Measurements from ENCODE around the gene TBC1D2B. TPM values are rescaled to one million over a fixed set of nuclear protein-coding genes. Genes with fewer than 3 reads are reported as not detected.

TBC1D2B gene
- total and polyA plus RNA-seq, 2 donors (not counting 3 experiments of a cell fraction or from before 2014, with no cell fraction given): 30.8 to 46.1 TPM

DNA sequence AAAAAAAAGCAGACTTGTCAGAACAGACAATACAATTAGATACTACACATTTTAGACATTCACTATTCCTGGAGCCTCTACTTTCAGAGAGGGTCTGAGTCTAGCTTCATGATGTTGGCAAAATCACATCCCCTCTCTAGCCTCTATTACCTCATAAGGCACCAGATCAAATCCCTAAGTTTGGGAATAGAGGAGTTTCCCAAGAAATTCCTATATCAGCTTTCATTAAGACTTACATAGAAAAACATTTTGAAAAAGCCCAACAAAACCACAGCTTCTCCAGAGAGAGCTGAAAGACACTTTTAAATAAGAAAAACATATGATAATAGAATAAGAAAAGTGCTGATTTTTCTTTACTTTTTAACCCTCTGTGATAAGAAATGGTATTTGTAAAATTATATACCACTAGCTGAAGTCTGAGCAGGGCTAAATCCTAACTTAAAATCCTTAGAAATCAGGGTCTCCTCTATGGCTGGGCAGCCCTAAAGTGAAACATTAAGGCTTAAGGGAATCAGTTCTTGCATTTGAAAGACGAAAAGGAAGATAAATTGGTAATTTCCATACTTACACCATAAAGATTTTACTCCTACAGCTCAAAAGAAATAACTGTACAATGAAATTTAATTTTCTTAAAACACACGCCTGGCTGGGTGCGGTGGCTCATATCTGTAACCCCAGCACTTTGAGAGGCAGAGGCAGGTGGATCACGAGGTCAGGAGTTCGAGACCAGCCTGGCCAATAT, 4.3 kb downstream of the TBC1D2B start:
- dilution Hi-C loops (cut with MboI; ENCODE audit: extremely low pct_ligation_motif_present, low sequenced_read_pairs) (no loop called here), intact Hi-C loops (cut with micrococcal nuclease) (no loop called here)
- Histone ChIP-seq H3K9me3 (replicated peaks; ENCODE audit: control insufficient read depth, insufficient read depth, low read length) (no peaks in the 10 kb centered on the region), H3K27me3 (ENCODE audit: control insufficient read depth in 2 of 2, insufficient read depth in 2 of 2, low read length in 2 of 2) (no peaks in the 10 kb centered on the region), H3K36me3 (ENCODE audit: control insufficient read depth in 2 of 2, extremely low read depth in 1 of 2, insufficient read depth in 2 of 2, low read length in 2 of 2) (no peaks in the 10 kb centered on the region), H3K9me1 (replicated peaks; ENCODE audit: control insufficient read depth, extremely low read depth, insufficient read depth, low read length) (no peaks in the 10 kb centered on the region), H3K27ac (ENCODE audit: insufficient read depth, low read depth, low read length) (no peak overlapping the region), H3K4me3 (replicated peaks in 1 of 3; ENCODE audit: insufficient read depth in 1 of 3, low read depth in 1 of 3, low read length in 3 of 3) (no peak overlapping the region), H4K20me1 (replicated peaks; ENCODE audit: control insufficient read depth, extremely low read depth, insufficient read depth, low read length) (no peaks in the 10 kb centered on the region), H3K9ac (replicated peaks; ENCODE audit: extremely low read depth, insufficient read depth, low read length) (no peak overlapping the region), H3K4me1 (ENCODE audit: control insufficient read depth, extremely low read depth, insufficient read depth, low read length) (peaks cover 45% of the 10 kb centered on the region), H3K79me2 (ENCODE audit: control insufficient read depth, insufficient read depth, low read length) (peaks cover 78% of the 10 kb centered on the region), H3K4me2 (ENCODE audit: insufficient read depth, low read length) (no peak overlapping the region), H2AFZ (ENCODE audit: low read depth, low read length) (no peak overlapping the region)
- POLR2A ChIA-PET: no interaction called here
- FAIRE-seq: peak; percentile 49
- TF ChIP-seq, protein P1, sequence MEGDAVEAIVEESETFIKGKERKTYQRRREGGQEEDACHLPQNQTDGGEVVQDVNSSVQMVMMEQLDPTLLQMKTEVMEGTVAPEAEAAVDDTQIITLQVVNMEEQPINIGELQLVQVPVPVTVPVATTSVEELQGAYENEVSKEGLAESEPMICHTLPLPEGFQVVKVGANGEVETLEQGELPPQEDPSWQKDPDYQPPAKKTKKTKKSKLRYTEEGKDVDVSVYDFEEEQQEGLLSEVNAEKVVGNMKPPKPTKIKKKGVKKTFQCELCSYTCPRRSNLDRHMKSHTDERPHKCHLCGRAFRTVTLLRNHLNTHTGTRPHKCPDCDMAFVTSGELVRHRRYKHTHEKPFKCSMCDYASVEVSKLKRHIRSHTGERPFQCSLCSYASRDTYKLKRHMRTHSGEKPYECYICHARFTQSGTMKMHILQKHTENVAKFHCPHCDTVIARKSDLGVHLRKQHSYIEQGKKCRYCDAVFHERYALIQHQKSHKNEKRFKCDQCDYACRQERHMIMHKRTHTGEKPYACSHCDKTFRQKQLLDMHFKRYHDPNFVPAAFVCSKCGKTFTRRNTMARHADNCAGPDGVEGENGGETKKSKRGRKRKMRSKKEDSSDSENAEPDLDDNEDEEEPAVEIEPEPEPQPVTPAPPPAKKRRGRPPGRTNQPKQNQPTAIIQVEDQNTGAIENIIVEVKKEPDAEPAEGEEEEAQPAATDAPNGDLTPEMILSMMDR (IDR thresholded peaks at IDR 0.05; ENCODE audit: extremely low read depth in 1 of 2, insufficient read depth in 1 of 2, low read depth in 1 of 2, low read length in 2 of 2): no peak
- TF ChIP-seq POLR2A (IDR thresholded peaks at IDR 0.05; ENCODE audit: low read depth, low read length): no peak
- no peak for TF ChIP-seq JUN (IDR thresholded peaks at IDR 0.05; ENCODE audit: borderline replicate concordance, insufficient read depth, insufficient read length, low read depth)
- TF ChIP-seq, protein P2, sequence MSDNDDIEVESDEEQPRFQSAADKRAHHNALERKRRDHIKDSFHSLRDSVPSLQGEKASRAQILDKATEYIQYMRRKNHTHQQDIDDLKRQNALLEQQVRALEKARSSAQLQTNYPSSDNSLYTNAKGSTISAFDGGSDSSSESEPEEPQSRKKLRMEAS (IDR thresholded peaks at IDR 0.05; ENCODE audit: insufficient read depth, insufficient read length): no peak
- TF ChIP-seq GATA2 (IDR thresholded peaks at IDR 0.05; ENCODE audit: insufficient read depth, insufficient read length, low read depth, low read length): no peak
- no peak for TF ChIP-seq POLR2AphosphoS5 (IDR thresholded peaks at IDR 0.05; ENCODE audit: insufficient read depth, low read depth, low read length)
- no TSS peak for BruUV-seq (replicated peaks)
- no peak for DNase-seq (ENCODE audit: low read depth, low spot score)
- CTCF ChIA-PET: interaction anchor here (1.0 to 1.4 kb wide), 3 partner anchors 11 to 68 kb away, joined by 4 to 6 read pairs (median 5); no protein-coding TSS in a partner anchor

Measured in endothelial cell of umbilical vein (primary cell).